PC-3 (cell line): ENCODE results near the gene TTC33. TPM values are rescaled to one million over a fixed set of nuclear protein-coding genes. Genes with fewer than 3 reads are reported as not detected.

ENCODE experiments used
- ATAC-seq: fragments of 200-7000 bp; cut with Tn5 transposase; 2 replicates; pipeline ENCODE4 v1.9.1; 2020; ENCODE audit warnings: mild to moderate bottlenecking, moderate library complexity
- BruUV-seq: library from RNA; stranded (reverse); fragments of 400-500 nt; replicated peaks from 2 replicates; lab custom pipeline; 2021; lab: Mats Ljungman, UMichigan
- CTCF ChIA-PET: fragments of 300-600 bp; sonication (Branson Sonifier 250); formaldehyde crosslinking; loops from one replicate; lab custom pipeline; 2022; ENCODE audit warnings: antibody characterized with exemption; lab: Charles Lee
- POLR2A ChIA-PET: fragments of 300-600 bp; sonication (Branson Sonifier 250); formaldehyde crosslinking; loops from one replicate; lab custom pipeline; 2022; ENCODE audit warnings: antibody characterized with exemption; ENCODE audit not compliant: unreplicated experiment; lab: Charles Lee
- DNase-seq: peaks from one replicate; pipeline ENCODE4 v3.0.0-alpha.2; 2015
- H2AFZ ChIP-seq: fragments of 300-600 bp; sonication (generic); 2 replicates; pipeline ENCODE4 v1.6.0; 2016; ENCODE audit warnings: antibody characterized with exemption, low read length
- H3F3A ChIP-seq: fragments of 300-600 bp; sonication (generic); one replicate; pipeline ENCODE4 v1.6.0; 2017; ENCODE audit warnings: antibody characterized with exemption, low read length, control low read depth, mild to moderate bottlenecking; ENCODE audit not compliant: unreplicated experiment
- H3K27ac ChIP-seq: fragments of 300-600 bp; sonication (generic); 2 replicates; pipeline ENCODE4 v1.5.1; 2016; ENCODE audit warnings: mild to moderate bottlenecking, low read length
- H3K27me3 ChIP-seq: fragments of 300-600 bp; sonication (generic); 2 replicates; pipeline ENCODE4 v1.6.1; 2016; ENCODE audit warnings: low read length, mixed read lengths
- H3K36me3 ChIP-seq: fragments of 300-600 bp; sonication (generic); 2 replicates; pipeline ENCODE4 v1.6.1; 2016; ENCODE audit warnings: low read depth, mixed run types, low read length, mixed read lengths
- H3K4me1 ChIP-seq: fragments of 300-600 bp; sonication (generic); 2 replicates; pipeline ENCODE4 v1.5.1; 2016; ENCODE audit warnings: low read length; ENCODE audit not compliant: insufficient read depth
- H3K4me2 ChIP-seq: fragments of 300-600 bp; sonication (generic); 2 replicates; pipeline ENCODE4 v1.6.0; 2016; ENCODE audit warnings: low read length
- H3K4me3 ChIP-seq: fragments of 300-600 bp; sonication (generic); 2 replicates; pipeline ENCODE4 v1.5.1; 2016; ENCODE audit warnings: mild to moderate bottlenecking, low read length, mixed read lengths
- H3K79me2 ChIP-seq: fragments of 300-600 bp; sonication (generic); 2 replicates; pipeline ENCODE4 v1.6.1; 2017; ENCODE audit warnings: low read length, mixed read lengths
- H3K9ac ChIP-seq: fragments of 300-600 bp; sonication (generic); 2 replicates; pipeline ENCODE4 v1.6.0; 2016; ENCODE audit warnings: mild to moderate bottlenecking, low read length
- H3K9me2 ChIP-seq: fragments of 300-600 bp; sonication (generic); replicated peaks from 2 replicates; pipeline ENCODE4 v1.6.1; 2016; ENCODE audit warnings: mixed run types, low read length, mixed read lengths
- H3K9me3 ChIP-seq: fragments of 300-600 bp; sonication (generic); 2 replicates; pipeline ENCODE4 v1.6.1; 2016; ENCODE audit warnings: low read length, mixed read lengths
- H4K20me1 ChIP-seq: fragments of 300-600 bp; sonication (generic); 2 replicates; pipeline ENCODE4 v1.6.1; 2016; ENCODE audit warnings: low read length, mixed read lengths
- EZH2 ChIP-seq: fragments of 300-600 bp; sonication (generic); IDR thresholded peaks from one replicate; pipeline ENCODE4 v1.6.1; 2017; ENCODE audit warnings: antibody characterized with exemption, mild to moderate bottlenecking, low read length; ENCODE audit not compliant: unreplicated experiment
- EZH2phosphoT487 ChIP-seq: fragments of 300-600 bp; sonication (generic); IDR thresholded peaks from 2 replicates; pipeline ENCODE4 v1.6.1; 2018; ENCODE audit warnings: mild to moderate bottlenecking, antibody characterized with exemption, low read length, borderline replicate concordance
- intact Hi-C: fragments of 100-400 bp; cut with micrococcal nuclease; formaldehyde crosslinking; loops from 2 replicates; pipeline ENCODE4 v1.9.0; 2023
- total RNA-seq: library from RNA; depleted of rRNA; stranded (reverse); fragments of >200 nt; gene quantifications from 2 replicates; pipeline ENCODE4 v1.2.3, GENCODE V29; 2014
- TF ChIP-seq, protein P1 (sequence below): fragments of 300-600 bp; sonication (generic); conservative IDR thresholded peaks from 2 replicates; pipeline ENCODE4 v1.5.1; 2017; ENCODE audit warnings: antibody characterized with exemption, low read depth, mild to moderate bottlenecking, low read length

The TTC33 gene
- total RNA-seq, 1 experiment from 2014 or later = 9.0 TPM

DNA sequence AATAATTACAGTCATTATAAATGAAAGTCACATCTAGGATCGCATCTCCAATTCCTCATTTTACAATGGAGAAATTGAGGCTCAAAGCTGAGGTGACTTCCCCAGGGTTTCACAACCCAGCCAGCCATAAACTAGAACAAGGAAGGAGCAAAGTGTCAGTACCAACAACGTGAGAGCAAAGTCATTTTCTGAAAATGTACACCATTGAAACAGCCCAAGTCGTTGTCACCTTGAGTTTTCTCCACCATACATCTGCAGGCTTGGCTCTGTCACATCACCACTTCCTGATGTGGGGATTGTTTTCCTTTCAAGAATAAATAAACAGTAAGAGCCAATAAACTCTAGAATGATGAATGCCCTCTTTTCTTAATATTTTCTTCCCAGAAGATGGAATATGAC lies 260.5 kb downstream of the TTC33 start:
- DNase-seq (no peak), ATAC-seq (no peak)
- H3K9me2 ChIP-seq = no peaks in the 10 kb centered on the region
- no peak overlapping the region for H2AFZ ChIP-seq
- H3K4me1 ChIP-seq = 0 out of 2 replicates have a peak, but pooled peaks cover 5% of the 10 kb centered on the region
- H4K20me1 ChIP-seq = no peaks in the 10 kb centered on the region
- no peaks in the 10 kb centered on the region for H3K79me2 ChIP-seq
- H3F3A ChIP-seq = no peaks in the 10 kb centered on the region
- H3K36me3 ChIP-seq = no peaks in the 10 kb centered on the region
- H3K9ac ChIP-seq = no peak overlapping the region
- no peaks in the 10 kb centered on the region for H3K27me3 ChIP-seq
- CTCF ChIA-PET = interaction anchor here (0.5 kb wide), 1 partner anchor 251 kb away, joined by 4 read pairs; no protein-coding TSS in a partner anchor
- no peak overlapping the region for H3K4me3 ChIP-seq
- TF ChIP-seq EZH2 (no peak), EZH2phosphoT487 (no peak)
- TF ChIP-seq, protein P1, sequence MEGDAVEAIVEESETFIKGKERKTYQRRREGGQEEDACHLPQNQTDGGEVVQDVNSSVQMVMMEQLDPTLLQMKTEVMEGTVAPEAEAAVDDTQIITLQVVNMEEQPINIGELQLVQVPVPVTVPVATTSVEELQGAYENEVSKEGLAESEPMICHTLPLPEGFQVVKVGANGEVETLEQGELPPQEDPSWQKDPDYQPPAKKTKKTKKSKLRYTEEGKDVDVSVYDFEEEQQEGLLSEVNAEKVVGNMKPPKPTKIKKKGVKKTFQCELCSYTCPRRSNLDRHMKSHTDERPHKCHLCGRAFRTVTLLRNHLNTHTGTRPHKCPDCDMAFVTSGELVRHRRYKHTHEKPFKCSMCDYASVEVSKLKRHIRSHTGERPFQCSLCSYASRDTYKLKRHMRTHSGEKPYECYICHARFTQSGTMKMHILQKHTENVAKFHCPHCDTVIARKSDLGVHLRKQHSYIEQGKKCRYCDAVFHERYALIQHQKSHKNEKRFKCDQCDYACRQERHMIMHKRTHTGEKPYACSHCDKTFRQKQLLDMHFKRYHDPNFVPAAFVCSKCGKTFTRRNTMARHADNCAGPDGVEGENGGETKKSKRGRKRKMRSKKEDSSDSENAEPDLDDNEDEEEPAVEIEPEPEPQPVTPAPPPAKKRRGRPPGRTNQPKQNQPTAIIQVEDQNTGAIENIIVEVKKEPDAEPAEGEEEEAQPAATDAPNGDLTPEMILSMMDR = no peak
- H3K9me3 ChIP-seq = no peaks in the 10 kb centered on the region
- POLR2A ChIA-PET = no interaction called here
- intact Hi-C loops = no loop called here
- H3K4me2 ChIP-seq = no peak overlapping the region
- H3K27ac ChIP-seq = no peak overlapping the region
- no TSS peak for BruUV-seq

- Histone ChIP-seq H3K9me2 (no peaks in the 10 kb centered on the region), H4K20me1 (no peaks in the 10 kb centered on the region), H3K36me3 (no peaks in the 10 kb centered on the region), H3K9ac (no peak overlapping the region), H3K27me3 (no peaks in the 10 kb centered on the region), H3K9me3 (no peaks in the 10 kb centered on the region), H3F3A (no peaks in the 10 kb centered on the region), H2AFZ (no peak overlapping the region), H3K27ac (no peak overlapping the region), H3K79me2 (no peaks in the 10 kb centered on the region), H3K4me3 (no peak overlapping the region), H3K4me2 (no peak overlapping the region), H3K4me1 (0 out of 2 replicates have a peak, but pooled peaks cover 5% of the 10 kb centered on the region)
- intact Hi-C loops = no loop called here
- no TSS peak for BruUV-seq
- ChIA-PET POLR2A (no interaction called here), CTCF (interaction anchor here (0.5 kb wide), 1 partner anchor 251 kb away, joined by 4 read pairs; no protein-coding TSS in a partner anchor)
- no peak for TF ChIP-seq EZH2
- TF ChIP-seq, protein P1 = no peak
- no peak for TF ChIP-seq EZH2phosphoT487
- no peak for DNase-seq
- no peak for ATAC-seq
These were observed 261.0 kb downstream of the TTC33 start for GRCh38 chr5:40494631-40495236.

DNA sequence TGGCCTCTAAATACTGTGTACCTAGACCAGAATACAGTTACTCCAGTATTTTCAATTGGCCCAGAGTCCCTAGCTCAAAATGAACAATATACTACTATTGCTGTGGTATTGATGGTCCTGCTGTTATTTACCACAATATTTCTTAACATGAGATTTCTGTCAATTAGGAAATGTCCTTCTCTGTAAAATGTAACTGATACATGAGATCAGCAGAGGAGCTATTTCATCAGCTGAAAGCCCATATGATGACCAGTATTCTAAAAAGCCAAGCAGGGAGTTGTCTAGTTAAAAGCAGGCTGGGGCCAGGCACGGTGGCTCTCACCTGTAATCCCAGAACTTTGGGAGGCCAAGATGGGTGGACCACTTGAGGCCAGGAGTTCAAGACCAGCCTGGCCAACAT lies 263.7 kb downstream of the TTC33 start:
- no peaks in the 10 kb centered on the region for H3K9me2 ChIP-seq
- no peaks in the 10 kb centered on the region for H3K79me2 ChIP-seq
- intact Hi-C loops = no loop called here
- TF ChIP-seq EZH2 (no peak), EZH2phosphoT487 (no peak)
- TF ChIP-seq, protein P1 = no peak
- H3K27me3 ChIP-seq = no peaks in the 10 kb centered on the region
- H3K9ac ChIP-seq = no peak overlapping the region
- H2AFZ ChIP-seq = no peak overlapping the region
- no peaks in the 10 kb centered on the region for H3K4me1 ChIP-seq
- no TSS peak for BruUV-seq
- no peaks in the 10 kb centered on the region for H3F3A ChIP-seq
- no peaks in the 10 kb centered on the region for H3K36me3 ChIP-seq
- H4K20me1 ChIP-seq = no peaks in the 10 kb centered on the region
- no peak for ATAC-seq
- no peaks in the 10 kb centered on the region for H3K9me3 ChIP-seq
- no peak overlapping the region for H3K27ac ChIP-seq
- ChIA-PET POLR2A (no interaction called here), CTCF (no interaction called here)
- no peak overlapping the region for H3K4me3 ChIP-seq
- no peak for DNase-seq
- no peak overlapping the region for H3K4me2 ChIP-seq
